ACHN (cell line): ENCODE measurements around the gene ANXA4.
"Not testable (repeated sequence)": the region's sequence is repeated elsewhere in the genome, so short reads cannot be mapped to it uniquely, and the experiment has no call there.

ENCODE experiments used
- DNase-seq: peaks from one replicate; pipeline ENCODE4 v3.0.0-alpha.2; 2015
- in situ Hi-C: cut with HindIII; loops from 2 replicates; pipeline ENCODE4 v1.10.0; 2017; ENCODE audit warnings: low sequenced_read_pairs, low pct_ligation_motif_present, low pct_unique_long_range_greater_than_20kb

ANXA4 gene

DNA sequence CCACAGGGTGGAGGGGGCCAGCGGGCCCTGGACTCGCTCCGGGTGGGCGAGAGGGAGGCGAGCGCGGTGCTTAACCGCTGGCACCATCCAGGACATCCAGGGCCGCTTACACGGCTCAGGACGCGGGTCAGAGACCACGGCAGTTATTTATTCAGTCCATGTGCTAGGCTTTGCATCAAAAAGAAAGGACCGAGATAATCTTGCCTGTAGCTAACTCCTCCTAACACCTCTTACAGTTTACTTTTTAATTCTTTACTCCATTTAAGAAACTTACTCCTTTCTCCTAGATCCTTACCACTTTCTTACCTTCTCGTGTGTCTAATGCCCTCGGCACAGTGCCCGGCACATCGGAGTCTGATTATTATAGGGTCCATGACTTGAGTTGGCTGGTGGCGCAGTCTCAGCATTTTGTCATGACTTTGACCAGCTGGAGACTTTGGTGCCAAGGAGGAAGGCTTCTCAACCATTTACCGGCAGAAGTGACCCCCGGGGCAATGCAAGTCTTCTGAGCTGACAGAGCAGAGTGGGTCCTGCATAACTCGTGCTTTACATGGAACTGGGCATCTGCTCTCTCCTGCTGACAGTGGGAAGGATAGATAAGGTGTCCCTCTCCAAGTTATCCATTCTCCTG, 503 bp downstream of the ANXA4 start:
- in situ Hi-C loops: no loop called here
- DNase-seq: peak; percentile 39

- DNase-seq: no peak
- in situ Hi-C loops: no loop called here
Measured at GRCh38 chr2:69743847-69744264, 1.9 kb downstream of the ANXA4 start.

- DNase-seq: no peak
- in situ Hi-C loops: no loop called here
Measured at GRCh38 chr2:69744456-69744855, 2.5 kb downstream of the ANXA4 start.

- no peak for DNase-seq
- in situ Hi-C loops: no loop called here
Measured at GRCh38 chr2:69745035-69745434, 3.1 kb downstream of the ANXA4 start.

DNA sequence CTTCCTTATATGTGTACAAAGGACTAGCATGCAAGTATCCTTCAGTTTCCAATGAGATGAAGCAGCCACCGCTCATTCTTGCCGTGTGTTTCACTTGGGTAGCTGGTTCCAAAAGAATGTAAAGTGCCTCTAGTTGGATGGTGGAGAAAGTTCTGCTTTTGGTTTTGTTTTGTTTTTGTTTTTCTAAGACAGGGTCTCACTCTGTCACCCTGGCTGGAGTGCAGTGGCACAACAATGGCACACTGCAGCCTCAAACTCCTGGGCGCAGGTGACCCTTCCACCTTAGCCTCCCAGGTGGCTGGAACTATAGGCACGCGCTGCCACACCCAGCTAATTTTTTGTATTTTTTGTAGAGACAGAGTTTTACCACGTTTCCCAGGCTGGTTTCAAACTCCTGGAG, 8.3 kb downstream of the ANXA4 start:
- DNase-seq: no peak
- in situ Hi-C loops: no loop called here

GRCh38 chr2:69753659-69754363, 11.9 kb downstream of the ANXA4 start:
- no peak for DNase-seq
- in situ Hi-C loops: no loop called here

GRCh38 chr2:69754633-69755032, 12.7 kb downstream of the ANXA4 start:
- in situ Hi-C loops: no loop called here
- no peak for DNase-seq

DNA sequence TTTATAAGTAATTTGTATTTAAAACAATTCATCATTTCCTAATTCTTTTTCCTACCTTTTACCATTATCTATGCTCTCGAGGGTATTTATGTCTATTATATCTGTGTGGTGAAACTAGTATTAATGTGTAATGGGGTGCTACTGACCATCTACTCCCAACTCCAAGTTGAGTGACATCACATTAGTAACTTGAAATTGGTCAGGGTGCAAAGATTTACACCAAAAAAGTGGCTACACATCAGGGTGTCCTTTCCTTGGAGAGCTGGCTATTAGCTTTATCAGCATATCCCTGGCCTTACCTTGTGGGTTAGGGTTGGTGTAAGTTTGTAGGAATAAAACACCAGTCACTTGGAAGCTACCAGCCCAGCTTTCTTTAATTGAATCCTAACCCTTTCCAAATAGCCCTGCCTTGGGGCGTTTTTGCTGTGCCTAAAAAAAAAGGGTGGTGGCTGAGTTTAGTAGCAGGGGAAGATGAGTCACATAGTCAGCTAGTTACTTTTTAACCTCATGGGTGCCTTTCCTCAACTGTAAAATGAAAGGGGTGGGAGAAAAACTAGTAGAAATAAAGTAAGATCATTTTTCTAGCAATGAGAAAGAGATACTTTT, 14.0 kb downstream of the ANXA4 start:
- in situ Hi-C loops: no loop called here
- peak; percentile 90 for DNase-seq

DNA sequence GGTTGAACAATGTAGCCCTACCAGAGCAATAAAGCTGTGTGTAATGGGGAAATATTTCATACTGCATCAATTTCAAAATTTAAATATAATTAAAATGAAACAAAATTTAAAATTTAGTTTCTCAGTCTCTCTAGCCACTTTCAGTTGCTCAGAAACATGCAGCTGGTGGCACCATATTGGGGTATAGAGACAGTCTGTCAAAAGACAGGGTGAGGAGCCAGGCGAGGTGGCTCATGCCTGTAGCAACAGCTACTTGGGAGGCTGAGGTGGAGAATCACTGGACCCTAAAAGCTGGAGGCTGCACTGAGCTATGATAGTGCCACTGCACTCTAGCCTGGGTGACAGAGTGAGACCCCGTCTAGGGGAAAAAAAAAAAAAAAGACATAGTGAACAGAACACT, 20.1 kb downstream of the ANXA4 start:
- in situ Hi-C loops: no loop called here
- no peak for DNase-seq

DNA sequence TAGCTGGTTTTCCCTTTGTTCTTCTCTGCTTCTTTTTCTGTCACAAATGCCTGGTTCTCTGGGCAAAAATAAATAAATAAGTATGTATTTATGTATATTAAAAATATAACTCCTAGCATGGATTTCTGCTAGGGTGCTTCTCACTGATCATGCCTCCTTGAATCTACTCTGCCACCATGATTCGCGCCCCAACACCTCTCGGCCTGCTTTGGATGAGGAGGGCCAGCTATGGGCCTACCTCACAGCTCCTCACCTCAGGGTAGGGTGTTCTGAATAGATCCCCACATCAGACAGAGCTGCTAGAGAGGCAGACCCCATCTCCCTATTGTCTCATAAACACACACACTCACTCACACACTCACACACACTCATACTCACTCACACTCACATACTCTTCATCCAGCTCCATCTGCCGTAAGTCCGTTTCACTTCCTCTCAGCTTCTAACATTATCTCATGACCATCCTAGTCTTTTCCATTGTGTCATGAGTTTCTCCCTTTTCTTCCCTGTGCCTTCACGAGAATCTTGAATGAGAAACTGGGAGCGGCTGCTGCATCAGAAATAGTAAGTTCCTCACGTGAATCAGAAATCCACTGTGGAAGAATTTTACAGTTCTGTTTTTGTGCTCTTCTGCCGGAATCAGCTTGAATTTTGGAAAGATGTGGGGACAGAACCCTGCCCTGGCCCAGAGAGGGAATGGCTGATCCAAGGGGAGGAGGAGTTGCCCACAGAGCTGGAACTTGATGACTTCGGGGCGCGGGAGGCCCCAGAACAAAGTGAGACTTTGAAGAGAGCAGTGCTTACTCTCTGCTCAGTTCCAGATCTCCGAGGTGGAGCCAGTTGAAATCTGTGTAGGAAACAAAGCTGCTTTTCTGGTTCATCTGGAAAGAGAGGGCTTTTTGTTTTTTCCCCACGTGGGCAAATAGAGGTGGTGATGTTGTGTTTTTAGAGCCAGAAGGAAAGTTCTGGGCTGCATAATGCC, 20.9 kb downstream of the ANXA4 start:
- in situ Hi-C loops: no loop called here
- DNase-seq: no peak

DNA sequence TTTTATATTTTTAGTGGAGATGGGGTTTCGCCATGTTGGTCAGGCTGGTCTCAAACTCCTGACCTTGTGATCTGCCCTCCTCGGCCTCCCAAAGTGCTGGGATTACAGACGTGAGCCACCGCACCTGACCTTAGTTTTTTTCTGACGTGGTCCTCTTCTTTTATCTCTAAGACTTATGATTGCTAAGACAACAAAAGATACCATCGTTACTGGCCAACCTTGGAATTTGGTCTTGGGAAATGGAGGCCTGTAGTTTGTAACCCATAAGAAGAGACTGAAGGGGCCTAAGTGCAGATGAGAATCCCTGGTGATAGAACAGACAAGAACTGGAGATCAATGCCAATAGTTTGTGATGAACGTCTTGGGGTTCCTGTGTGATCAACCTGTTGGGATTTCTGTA, 21.9 kb downstream of the ANXA4 start:
- DNase-seq, in situ Hi-C loops: not testable (repeated sequence)

- in situ Hi-C loops: no loop called here
- DNase-seq: no peak
Measured at GRCh38 chr2:69764286-69765095, 22.6 kb downstream of the ANXA4 start.

- in situ Hi-C loops: no loop called here
- no peak for DNase-seq
Measured at GRCh38 chr2:69765096-69765380, 23.1 kb downstream of the ANXA4 start.

DNA sequence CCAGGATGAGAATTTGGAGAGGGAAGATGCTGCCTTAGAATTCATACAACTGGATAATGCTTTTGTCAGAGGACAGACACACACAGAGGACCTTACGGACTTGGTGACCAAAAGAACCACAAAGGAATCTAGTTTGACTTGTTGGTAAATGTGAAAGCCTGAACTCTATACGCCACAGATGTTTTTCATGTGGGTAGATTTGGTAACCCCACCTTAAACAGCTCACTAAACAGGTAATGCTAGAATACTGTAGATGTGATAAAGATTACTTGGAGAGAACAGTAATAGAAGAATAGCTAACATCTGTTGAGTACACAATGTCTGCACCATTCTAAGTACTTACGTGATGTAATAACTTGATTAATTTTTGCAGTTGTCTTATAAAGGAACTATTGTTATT, 24.1 kb downstream of the ANXA4 start:
- in situ Hi-C loops: no loop called here

GRCh38 chr2:69767034-69767433, 25.1 kb downstream of the ANXA4 start:
- DNase-seq: no peak
- in situ Hi-C loops: no loop called here

More for the DNA sequence above, 24.1 kb downstream of the ANXA4 start:
- DNase-seq: no peak

DNA sequence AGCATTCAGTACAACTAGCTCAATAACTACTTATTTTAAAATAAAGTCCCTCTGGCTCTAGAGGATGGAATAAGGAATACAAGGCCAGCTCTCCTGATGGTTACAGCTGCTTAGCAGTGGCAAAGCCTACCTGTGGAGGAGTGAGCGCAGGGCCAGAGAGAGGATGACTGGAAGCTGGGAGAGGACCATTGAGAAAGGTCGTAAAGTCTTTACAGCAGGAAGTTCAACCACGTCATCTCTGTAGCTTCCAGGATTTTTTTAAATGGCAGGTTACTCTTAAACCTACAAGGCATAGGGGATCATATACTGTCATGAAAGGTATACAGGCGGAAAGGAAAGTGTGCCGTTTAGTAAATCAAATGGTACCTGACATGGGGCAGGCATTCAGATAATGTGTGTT, 26.3 kb downstream of the ANXA4 start:
- in situ Hi-C loops: no loop called here
- no peak for DNase-seq

DNA sequence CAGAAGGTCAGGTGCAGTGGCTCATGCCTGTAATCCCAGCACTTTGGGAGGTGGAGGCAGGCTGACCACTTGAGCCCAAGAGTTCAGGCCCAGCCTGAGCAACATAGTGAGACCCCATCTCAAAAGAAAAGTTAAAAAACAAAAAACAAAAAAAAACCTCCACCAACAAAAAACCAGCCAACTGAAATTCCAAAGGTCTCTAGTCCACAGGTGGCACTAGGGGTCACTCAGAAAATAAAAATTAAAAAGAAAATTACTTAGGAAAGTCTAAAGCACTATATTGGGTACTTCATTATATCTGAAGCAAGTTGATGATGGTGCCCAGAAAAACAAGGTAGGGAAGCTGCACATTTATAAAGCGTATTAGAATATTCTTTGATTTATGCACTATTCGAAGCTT, 26.9 kb downstream of the ANXA4 start:
- DNase-seq: no peak
- in situ Hi-C loops: no loop called here

GRCh38 chr2:69769272-69769671, 27.3 kb downstream of the ANXA4 start:
- no peak for DNase-seq
- in situ Hi-C loops: no loop called here
